ENCODE results near the gene SVOP.

SVOP gene

DNA sequence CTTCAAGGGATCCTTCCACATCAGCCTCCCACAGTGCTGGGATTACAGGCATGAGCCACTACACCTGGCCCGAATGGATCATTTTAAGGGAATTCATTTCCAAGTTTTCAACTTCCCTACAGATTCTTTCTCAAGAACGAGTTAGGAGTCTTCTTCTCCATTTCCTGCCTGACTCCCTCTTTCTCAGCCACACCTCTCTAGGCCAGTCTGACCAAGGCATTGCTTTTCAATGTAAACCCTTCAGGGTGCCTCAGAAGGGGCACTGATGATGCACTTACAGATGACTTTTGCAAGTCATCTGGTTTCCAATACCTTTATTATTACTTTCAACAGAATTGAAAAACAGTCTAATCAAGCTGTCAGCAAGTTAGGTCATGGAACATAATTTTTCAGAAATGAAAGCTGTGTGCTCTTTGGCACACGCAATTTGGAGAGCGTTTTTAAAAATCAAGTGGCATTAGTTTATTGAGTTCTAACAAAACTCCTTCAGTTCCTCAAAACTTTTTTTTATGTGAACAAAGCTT, 47.2 kb downstream of the SVOP start:
- no peak for DNase-seq

DNA sequence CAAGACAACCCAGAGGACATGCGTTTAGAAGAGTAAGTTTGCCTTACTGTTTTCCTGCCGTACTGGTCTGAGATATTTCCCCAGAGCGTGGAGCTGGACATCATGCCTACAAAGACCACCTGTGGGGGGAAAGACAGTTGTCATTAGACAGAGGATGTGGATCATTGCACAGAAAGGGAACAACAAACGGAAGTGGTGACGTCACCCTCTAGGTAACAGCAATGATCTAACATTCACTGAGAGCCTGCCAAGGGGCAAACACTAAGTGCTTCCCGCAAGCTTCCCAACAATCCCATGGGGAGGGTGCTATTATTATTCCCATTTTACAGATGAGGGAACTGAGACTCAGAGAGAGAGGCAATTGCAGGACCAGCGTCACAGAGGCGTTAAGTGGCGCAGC, 48.5 kb downstream of the SVOP start:
- DNase-seq: no peak

DNA sequence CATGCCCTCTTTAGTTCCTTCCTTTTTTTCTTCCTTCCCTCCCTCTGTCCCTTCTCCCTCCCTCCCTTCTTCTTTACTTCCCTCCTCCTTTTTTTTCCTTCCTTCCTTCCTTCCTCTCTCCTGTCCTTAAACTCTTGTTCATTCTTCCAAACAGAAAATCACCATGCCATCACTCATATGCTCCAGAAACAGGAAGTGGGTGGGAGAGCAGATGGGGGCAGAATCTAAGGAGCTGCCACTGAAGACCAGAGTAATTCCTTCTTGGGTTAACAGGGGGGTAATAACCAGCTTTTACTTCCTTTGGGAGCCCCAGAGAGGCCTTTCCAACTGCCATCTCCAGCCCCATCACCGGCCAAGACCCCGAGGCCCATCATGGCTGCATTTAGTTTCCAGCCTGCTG, 51.2 kb downstream of the SVOP start:
- no peak for DNase-seq

DNA sequence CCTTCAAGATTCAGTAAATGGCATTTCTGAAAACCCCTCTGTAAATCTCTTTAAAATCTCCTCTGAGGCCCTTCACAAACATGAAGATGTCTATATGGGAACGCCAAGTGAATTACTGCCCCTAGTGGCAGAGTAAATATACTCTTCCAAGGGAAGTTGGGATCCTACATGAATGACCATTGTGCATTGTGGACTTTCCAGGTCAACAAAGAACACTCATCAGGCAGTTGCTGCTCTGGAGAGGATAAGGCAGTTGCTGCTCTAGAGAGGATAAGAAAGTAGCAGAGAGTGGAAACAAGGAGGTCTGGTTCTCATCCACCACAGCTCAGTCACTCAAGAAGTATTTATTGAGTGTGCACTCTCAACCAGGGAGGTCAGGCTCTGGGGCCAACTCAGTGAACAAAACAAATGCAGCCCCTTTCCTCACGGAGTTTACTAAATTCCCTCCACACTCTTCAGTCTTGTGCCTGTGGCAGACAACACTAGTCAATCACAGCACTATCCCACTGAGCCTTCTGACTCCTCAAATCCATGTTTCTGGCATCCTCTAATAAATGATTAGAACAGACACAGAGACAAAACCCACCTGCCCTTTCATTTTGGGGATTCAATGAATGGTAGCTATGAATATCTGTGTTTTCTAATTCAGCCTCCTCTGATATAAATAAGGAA, 52.9 kb downstream of the SVOP start:
- DNase-seq: no peak

DNA sequence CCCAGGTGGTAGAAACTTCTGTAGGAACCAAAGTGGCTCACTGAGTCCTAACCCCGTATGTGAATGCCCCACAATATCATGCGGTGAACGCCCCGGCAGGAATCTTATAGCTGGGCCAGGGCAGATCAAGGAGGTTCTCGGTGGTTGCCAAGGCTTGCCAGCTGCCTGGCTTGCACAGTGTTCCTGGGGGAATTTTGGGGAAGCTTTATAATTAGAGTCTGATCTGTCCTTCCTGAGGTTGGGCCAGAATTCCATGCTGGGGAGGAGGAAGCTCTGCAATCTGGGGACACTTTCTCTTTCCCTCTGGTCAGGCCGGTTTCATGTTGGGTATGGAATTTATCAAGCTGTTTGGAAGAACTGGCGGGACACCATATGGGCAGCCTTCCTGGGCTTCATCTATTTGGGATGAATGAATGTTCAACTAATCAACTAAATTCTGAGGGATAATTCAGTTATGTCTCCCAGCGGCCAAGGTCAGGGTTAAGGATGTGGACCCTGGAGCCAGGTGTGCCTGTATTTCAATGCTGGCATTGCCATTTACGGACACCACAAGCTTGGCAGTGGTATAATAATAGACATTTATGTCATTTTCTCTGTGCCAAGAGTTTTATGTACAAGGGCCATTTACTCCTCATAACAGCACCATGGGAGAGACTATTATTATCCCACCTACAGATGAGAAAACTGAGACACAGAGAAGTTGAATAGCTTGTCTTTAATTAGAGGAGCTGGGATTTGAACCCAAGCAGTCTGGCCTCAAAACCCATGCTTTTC, 54.3 kb downstream of the SVOP start:
- no peak for DNase-seq

DNA sequence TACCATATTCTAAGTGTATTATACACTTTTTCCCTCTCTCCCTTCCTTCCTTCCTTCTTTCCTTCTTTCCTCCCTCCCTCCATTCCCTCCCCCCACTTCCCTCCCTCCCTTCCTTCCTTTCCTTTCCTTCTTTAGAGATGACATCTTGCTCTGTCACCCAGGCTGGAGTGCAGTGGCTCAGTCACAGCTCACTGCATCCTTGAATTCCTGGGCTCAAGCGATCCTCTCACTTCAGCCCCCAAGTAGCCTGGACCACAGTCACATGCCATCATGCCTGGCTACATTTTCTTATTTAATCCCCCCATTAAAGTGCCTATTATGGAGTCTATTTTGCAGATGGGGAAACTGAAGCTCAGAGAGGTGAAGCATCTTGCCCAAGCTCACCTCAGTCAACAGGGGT, 55.0 kb downstream of the SVOP start:
- no peak for DNase-seq

DNA sequence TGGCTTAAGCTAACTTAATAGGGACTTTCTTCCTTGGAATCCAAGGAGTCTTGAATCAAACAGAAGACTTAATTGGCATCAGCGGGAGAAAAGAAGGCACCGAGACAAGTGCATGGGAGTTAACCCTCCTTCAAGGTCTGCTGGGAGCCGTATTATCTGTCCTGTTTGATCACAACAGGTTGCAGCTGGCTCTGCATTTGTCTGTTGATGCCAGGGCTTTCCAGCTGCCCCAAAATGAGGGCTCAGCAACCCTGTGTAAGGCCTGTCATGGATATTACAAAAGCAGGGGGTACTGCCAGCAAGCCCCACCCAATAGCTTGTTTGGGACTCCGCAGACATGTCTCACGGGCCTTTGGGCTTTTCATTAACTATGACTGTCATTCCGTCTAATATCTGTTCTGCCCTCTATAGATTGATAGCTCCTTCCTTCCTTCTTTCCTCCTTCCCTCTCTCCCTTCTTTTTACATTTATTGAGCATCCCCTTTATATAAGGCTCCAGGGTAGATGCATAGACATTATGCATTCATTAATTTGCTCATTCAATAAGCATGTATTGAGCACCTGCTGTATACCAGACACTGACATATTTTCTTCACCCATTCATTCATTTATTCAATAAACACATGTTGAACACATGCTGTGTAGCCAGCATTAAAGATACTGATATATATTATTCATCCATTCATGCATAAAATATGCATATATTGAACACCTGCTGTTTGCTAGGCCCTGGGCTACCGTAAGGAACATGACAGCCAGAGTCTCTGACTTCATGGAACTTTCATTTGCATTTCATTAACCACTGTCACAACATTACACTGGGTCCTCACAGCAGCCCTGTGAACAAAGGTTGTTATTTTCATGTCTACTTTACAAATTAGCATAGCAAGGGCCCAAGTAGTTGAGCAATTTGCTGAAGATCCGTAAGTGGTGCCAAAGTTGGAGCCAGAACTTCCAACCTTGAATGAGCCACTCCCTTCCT, 56.2 kb downstream of the SVOP start:
- DNase-seq: no peak

DNA sequence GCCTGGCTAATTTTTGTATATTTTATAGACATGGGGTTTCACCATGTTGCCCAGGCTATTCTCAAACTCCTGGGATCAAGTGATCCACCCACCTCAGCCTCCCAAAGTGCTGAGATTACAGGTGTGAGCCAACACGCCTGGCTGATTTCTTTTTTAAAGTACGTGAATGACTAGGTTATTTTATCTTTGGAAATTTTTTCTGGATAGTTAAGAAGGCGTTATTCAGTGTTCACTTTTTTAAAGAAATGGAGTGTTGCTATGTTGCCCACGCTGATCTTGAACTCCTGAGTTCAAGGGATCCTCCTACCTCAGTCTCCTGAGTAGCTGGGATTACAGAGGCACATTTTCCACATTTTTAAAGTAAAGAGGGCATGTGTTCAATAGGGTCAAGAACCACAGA, 58.6 kb downstream of the SVOP start:
- no peak for DNase-seq

DNA sequence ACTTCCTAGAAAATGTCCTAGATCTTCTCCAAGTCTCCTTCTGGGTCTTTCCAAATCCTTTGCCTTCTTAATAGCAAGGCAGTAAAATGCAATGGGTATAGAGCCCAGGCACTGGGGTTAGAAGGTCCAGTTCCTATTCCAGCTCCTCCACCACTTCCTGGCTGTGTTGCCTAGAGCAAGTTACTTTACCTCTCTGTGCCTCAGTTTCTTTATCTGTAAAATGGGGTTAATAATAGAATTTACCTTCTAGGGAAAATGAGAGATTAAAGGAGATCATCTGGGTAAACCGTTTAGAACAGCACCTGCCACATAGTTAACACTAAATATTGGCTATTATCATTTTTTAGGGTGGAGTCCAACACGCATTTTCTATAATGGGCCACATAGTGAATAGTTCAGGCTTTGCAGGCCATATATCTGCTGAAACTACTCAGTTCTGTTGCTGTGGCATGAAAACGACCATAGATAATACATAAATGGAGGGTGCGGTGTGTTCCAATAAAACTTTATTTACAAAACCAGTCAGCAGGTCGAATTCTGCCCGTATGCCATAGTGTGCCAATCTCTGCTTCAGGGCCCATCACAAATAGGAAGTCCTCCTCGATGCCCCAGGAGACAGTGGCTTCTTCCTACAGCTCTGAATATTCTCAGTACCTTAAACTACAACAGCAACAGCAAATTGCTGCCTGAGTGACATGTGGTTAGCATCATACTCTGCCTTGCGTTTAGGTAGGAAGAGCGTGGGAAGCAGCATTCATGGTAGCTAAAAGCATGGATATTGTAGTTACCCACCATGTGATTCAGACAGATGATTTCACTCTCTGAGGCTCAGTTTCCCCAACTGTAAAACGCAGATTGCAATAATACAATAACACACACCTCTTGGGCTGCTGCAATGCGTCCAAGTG, 60.9 kb downstream of the SVOP start:
- no peak for DNase-seq

DNA sequence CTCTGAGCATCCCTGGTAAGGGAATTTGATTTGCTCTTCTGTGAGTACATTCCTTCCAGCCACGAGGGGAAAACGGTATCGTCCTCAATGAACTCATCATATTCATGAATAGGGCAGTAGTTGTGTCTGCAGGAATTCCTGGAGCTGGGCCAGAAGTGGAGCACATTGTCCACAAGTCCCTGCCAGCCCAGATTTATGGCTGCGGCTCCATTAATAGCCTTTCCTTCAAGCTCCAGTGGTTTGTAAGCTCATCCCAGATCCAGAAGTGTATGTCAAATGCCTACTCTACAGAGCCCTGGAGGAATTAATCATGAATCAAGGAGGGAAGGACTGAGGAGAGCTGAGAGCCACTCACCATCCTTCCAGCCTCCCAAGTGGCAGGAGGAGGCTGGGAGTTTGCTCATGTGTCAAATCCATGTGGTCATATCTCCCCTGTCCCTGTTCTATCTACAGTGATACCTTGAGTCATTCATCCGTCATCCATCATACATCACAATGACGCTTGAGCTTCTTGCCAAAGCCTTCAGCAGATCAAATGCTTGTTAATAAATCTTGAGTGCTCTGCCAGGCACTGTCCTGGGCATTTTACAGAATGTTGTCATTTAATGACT, 65.5 kb downstream of the SVOP start:
- DNase-seq: no peak

DNA sequence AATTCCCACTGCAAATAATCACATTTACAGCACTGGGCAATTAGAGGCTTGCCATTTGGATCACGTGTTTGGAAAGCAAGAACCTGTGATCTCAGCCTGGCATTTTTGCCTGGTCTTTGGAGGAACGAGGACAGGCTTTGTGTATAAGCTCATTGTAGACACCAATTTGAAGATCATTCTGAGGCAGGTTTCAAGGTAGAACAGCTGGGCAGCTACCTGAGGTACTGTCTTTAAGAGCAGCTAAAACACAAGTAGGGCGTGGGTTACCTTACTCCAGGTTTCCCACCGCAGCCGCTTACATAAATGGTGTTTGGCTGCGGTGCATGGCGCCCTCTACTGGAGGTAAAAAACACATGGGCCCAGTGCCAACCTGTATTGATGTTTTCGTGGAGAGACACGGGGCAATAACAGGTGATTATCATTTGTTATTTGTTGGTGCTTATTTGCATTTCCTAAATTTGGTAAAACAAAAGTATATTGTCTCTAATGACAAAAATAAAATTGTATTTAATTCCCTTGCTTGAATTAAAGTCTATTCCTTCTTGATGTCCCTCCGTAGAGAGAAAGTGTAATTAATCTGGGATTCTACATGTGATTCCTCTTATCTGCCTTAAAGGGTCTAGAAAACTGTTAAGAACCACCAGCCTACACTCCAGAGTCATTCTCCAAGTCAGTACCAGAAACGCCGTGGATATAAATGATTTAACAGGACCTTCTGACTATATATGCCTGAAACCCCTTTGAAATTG, 69.7 kb downstream of the SVOP start:
- DNase-seq: peak; percentile 34 to 71 (median 52)

DNA sequence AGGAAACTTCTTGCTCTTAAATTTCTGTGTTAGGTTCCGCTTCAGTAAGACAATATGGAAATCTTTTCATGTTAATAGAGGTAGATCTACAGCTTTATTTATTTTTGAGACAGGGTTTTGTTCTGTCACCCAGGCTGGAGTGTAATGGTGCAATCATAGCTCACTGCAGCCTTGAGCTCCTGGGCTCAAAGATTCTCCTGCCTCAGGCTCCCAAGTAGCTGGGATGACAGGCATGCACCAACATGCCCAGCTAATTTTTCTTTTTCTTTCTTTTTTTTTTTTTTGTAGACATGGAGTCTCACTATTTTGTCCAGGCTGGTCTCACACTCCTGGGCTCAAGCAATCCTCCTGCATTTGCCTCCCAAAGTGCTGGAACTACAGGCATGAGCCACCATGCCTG, 70.9 kb downstream of the SVOP start:
- no peak for DNase-seq

DNA sequence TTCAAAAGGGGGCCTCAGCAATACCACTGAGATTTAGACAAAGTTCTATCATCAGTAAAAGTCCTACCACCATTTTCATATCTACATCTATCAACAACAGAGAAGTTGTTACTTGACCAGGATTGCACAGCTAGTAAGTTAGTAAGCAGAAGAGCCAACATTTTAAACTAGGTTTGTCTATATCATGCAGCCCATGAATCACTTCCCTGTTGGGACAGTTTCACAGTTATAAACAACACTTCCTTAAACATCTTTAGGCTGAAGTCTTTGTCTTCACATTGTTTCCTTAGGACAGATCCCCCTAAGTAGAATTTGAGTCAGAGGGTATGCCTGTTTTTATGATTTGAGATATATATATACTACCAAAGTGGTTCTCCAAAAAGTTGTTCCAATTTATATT, 72.5 kb downstream of the SVOP start:
- DNase-seq: no peak

DNA sequence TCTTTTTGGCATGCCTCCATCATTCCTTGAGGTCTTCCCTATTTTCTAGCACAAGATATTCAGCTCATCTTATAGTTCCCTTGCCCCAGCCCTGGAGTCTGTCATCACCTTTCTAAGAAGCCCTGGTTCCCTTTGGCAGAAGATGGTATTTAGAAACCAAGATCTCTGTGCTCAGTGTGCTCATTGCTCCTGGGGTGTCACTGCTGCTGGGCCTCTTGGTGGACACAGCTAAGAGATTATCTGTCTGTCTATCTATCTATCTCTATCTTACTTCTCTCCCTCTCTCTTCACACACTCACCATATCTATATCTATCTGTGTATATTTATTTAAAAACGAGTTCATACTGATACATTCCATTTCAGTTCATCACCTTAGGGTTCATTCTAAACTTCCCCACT, 73.8 kb downstream of the SVOP start:
- DNase-seq: no peak

DNA sequence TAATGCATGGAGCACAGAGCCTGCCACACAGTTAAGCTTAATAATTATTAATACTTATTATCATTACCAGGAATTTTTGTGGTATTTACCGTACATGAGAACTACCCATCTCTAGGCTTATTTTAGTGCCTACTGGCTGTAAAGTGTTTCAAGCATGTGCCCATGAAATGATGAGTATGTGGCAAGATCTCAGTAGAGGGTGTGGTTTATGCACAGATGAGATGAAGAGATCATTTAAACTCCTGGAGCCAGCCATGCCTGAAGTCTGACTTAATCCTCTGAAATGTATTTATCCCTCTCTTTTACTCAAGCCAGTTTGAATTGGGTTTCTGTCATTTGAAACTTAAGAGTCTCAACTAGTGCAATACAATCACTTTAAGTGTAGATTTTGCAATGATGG, 80.7 kb downstream of the SVOP start:
- DNase-seq: no peak

DNA sequence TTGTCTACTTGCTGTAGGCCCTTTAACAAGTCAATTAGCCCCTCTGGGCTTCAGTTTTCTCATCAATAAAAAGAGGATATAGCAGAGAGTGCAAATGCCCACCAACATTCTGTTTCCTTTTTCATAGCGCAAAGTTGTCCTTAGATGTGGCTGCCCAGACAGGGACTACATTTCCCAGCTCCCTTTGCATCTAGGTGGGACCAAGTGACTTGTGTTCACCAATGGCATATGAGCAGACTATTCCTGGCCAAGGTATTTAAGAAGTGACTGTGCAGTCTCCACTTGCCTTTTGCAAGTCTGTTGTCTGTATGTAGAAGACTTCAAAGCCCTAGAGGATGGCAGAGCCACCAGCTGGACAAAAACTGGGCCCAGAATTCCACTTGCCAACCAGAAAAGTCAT, 81.3 kb downstream of the SVOP start:
- peak in 1 of 6 experiments; percentile 6 for DNase-seq

DNA sequence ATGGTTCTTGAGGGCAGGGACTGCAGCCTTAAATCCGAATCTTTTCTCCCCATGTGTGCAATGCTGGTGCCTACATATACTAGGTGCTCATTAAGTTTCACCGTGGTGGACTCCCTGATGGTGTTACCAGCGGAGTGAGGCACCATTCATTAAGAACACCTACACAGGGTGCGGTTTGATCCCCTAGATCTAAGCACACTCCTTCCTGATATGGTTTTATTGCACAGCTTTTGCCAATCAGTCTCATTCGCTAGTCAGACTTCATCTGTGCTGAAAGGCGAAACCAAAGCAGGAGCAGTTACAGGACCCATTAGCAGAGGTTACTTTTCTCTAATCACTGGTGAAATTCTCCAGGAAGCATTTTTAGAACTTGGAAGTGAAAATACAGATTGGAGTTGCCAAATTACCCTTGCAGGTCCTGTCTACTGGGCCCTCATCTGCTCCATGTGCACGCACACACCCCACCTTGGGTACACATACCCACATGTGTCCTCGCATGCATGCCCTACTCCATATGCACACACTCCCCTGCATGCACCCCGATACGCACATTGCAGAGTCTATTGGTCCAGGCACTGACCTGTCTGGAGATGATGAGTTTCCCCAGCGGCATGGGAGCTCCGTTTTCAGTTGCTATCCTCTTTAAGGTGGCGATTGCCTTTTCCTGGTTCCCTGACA, 82.5 kb downstream of the SVOP start:
- DNase-seq: no peak

DNA sequence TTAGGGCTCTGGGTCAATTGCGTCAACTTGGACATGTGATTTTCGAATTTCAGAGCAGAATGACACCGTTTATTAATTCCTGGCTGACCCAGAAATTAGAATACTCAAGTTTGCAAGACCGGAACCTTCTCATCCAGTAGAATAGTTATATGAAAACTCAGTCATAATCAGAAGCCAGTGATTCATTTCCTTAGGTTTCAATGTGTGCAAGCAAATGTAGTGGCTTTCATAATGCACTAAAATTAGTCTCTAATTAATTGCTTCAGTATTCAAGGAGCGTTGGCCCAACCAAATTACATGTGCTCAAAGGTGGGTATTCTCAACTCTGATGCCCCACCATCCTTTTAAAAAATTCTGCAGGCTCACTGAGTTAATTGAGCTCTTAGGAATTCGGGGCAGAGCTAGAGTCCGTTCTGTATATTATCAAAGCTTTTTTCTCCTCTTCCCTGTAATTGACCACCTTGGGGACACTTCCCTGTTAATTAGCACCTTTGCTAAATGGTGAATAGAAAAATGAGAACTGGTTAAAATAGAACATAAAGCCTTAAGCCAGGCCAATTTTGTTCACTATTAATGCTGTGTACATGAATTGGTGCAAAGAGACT, 85.6 kb downstream of the SVOP start:
- no peak for DNase-seq

DNA sequence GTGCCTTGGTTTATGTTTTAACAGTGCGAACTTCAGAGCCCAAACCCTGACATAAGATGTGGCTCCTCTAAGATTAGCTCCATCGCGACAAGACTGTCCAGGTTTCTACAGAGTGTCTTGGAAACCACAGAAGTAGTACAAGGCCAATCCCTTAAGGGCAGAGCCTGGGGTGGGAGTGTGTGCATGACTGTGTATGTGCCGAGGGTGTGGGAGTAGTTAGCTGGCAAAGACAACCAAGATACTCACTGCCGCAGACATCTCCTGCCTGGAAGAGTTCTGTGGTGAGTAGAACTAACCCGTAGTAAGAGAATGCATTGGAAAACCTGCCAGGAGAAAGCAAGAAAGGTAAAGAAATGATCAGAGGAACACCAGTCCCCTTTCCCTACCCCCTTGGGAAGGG, 86.9 kb downstream of the SVOP start:
- no peak for DNase-seq

DNA sequence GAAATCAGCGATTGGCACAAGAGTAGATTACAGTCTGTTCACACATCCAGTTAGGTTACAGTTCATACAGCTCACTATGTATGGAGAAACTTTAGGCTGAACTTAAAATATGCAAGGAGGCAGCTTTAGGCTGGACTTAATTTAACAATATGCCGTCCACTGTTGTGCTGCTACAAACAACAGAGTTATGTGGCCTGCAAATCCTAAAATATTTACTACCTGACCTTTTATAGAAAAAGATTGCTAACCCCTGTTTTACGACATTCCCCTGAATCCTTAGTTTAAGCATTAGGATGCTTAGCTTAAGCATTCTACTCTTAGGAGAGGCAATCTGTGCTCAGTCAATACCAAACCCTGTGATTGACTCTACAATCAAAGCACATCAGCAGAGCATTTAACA, 90.1 kb downstream of the SVOP start:
- no peak for DNase-seq
